ENCODE measurements around the gene THOC6. TPM values are rescaled to one million over a fixed set of nuclear protein-coding genes. Genes with fewer than 3 reads are reported as not detected.

THOC6 gene
- total RNA-seq, 1 donor from 2014 or later = 11.3 TPM

GRCh38 chr16:3026609-3027488 lies 3.0 kb downstream of the THOC6 start:
- DNase-seq (peak; percentile 13), ATAC-seq (no peak)
- intact Hi-C loops (cut with micrococcal nuclease) = no loop called here

- ATAC-seq = no peak
- DNase-seq = peak; percentile 25
- intact Hi-C loops (cut with micrococcal nuclease) = no loop called here
Observed at GRCh38 chr16:3027489-3027795, 3.6 kb downstream of the THOC6 start.

- DNase-seq (peak; percentile 92), ATAC-seq (peak; percentile 41)
- intact Hi-C loops (cut with micrococcal nuclease) = no loop called here
Observed at GRCh38 chr16:3027983-3028715, 4.3 kb downstream of the THOC6 start.

GRCh38 chr16:3028716-3029319 lies 5.0 kb downstream of the THOC6 start:
- ATAC-seq (no peak), DNase-seq (no peak)
- intact Hi-C loops (cut with micrococcal nuclease) = no loop called here

- intact Hi-C loops (cut with micrococcal nuclease) = no loop called here
- no peak for ATAC-seq
- DNase-seq = no peak
Observed at GRCh38 chr16:3029491-3030221, 5.8 kb downstream of the THOC6 start.

- DNase-seq (no peak), ATAC-seq (no peak)
- intact Hi-C loops (cut with micrococcal nuclease) = no loop called here
Observed at GRCh38 chr16:3030222-3031212, 6.7 kb downstream of the THOC6 start.

GRCh38 chr16:3032624-3033023 lies 8.8 kb downstream of the THOC6 start:
- intact Hi-C loops (cut with micrococcal nuclease) = no loop called here

GRCh38 chr16:3035289-3035971 lies 11.6 kb downstream of the THOC6 start:
- no peak for DNase-seq
- intact Hi-C loops (cut with micrococcal nuclease) = no loop called here
- ATAC-seq = no peak

More at GRCh38 chr16:3032624-3033023, 8.8 kb downstream of the THOC6 start:
- DNase-seq (no peak), ATAC-seq (no peak)

GRCh38 chr16:3035972-3036725 lies 12.3 kb downstream of the THOC6 start:
- intact Hi-C loops (cut with micrococcal nuclease) = no loop called here
- DNase-seq (no peak), ATAC-seq (no peak)

- DNase-seq = no peak
- ATAC-seq = no peak
- intact Hi-C loops (cut with micrococcal nuclease) = no loop called here
Observed at GRCh38 chr16:3036726-3037315, 13.0 kb downstream of the THOC6 start, which contains the start of gene BICDL2. TSS of gene BICDL2 (minus strand) at chr16:3036944. CDS start at chr16:3035496, 1,448 bp downstream.

- no peak for DNase-seq
- intact Hi-C loops (cut with micrococcal nuclease) = no loop called here
- ATAC-seq = no peak
Observed at GRCh38 chr16:3038256-3038655, 14.4 kb downstream of the THOC6 start.

GRCh38 chr16:3038896-3039295 lies 15.1 kb downstream of the THOC6 start:
- DNase-seq (no peak), ATAC-seq (no peak)
- intact Hi-C loops (cut with micrococcal nuclease) = no loop called here

- ATAC-seq (no peak), DNase-seq (no peak)
- intact Hi-C loops (cut with micrococcal nuclease) = no loop called here
Observed at GRCh38 chr16:3042376-3042775, 18.5 kb downstream of the THOC6 start.

GRCh38 chr16:3044708-3045107 lies 20.9 kb downstream of the THOC6 start:
- no peak for DNase-seq
- ATAC-seq = no peak
- intact Hi-C loops (cut with micrococcal nuclease) = no loop called here

GRCh38 chr16:3045758-3046640 lies 22.2 kb downstream of the THOC6 start, which contains the start of gene MMP25:
TSS of gene MMP25 (plus strand) at chr16:3046561. CDS start at chr16:3046918, 357 bp downstream.
- intact Hi-C loops (cut with micrococcal nuclease) = no loop called here
- peak; percentile 49 for ATAC-seq
- no peak for DNase-seq
